ENCODE measurements around the gene DAPK1. TPM values are rescaled to one million over a fixed set of nuclear protein-coding genes. Genes with fewer than 3 reads are reported as not detected.

DAPK1 gene
- total RNA-seq, 4 donors from 2014 or later = 14.5 to 28.3 (median 20.7) TPM

DNA sequence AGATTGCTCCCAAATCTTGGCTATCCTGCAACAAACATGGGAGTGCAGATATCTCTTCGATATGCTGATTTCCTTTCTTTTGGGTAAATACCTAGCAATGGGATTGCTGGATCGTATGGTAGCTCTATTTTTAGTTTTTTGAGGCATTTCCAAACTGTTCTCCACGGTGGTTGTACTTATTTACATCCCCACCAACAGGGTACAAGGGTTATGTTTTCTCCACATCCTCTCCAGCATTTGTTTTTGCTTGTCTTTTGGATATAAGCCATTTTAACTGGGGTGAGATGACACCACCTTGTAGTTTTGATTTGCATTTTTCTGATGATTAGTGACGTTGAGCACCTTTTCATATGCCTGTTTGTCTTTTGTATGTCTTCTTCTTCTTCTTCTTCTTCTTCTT is 248.5 kb downstream of the DAPK1 start:
- in situ Hi-C loops (cut with MboI; ENCODE audit: low pct_ligation_motif_present in 1 of 4, low pct_unique_long_range_greater_than_20kb in 1 of 4, low sequenced_read_pairs in 3 of 4) = no loop called here
- intact Hi-C loops (cut with DNase I; ENCODE audit: low total_unique reads) = no loop called here
- H3K9me3 ChIP-seq = peaks cover 0 to 5% of the 10 kb centered on the region in 2 donors
- no peaks in the 10 kb centered on the region for H3K27me3 ChIP-seq
- no peak overlapping the region for H3K4me3 ChIP-seq
- DNase-seq = no peak
- H3K27ac ChIP-seq = no peak overlapping the region
- H3K4me1 ChIP-seq = no peaks in the 10 kb centered on the region
- 61 to 63% methylated on average over 4 of the region's 4 CpGs for WGBS, 2 donors (ENCODE audit: low coverage in 1 of 2)
- H3K36me3 ChIP-seq = no peaks in the 10 kb centered on the region
- TF ChIP-seq, protein P1, sequence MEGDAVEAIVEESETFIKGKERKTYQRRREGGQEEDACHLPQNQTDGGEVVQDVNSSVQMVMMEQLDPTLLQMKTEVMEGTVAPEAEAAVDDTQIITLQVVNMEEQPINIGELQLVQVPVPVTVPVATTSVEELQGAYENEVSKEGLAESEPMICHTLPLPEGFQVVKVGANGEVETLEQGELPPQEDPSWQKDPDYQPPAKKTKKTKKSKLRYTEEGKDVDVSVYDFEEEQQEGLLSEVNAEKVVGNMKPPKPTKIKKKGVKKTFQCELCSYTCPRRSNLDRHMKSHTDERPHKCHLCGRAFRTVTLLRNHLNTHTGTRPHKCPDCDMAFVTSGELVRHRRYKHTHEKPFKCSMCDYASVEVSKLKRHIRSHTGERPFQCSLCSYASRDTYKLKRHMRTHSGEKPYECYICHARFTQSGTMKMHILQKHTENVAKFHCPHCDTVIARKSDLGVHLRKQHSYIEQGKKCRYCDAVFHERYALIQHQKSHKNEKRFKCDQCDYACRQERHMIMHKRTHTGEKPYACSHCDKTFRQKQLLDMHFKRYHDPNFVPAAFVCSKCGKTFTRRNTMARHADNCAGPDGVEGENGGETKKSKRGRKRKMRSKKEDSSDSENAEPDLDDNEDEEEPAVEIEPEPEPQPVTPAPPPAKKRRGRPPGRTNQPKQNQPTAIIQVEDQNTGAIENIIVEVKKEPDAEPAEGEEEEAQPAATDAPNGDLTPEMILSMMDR (IDR thresholded peaks at IDR 0.05) = no peak
- TF ChIP-seq POLR2A (IDR thresholded peaks at IDR 0.05) (no peak), POLR2AphosphoS5 (IDR thresholded peaks at IDR 0.05) (no peak), EP300 (IDR thresholded peaks at IDR 0.05; ENCODE audit: low read depth) (no peak)

DNA sequence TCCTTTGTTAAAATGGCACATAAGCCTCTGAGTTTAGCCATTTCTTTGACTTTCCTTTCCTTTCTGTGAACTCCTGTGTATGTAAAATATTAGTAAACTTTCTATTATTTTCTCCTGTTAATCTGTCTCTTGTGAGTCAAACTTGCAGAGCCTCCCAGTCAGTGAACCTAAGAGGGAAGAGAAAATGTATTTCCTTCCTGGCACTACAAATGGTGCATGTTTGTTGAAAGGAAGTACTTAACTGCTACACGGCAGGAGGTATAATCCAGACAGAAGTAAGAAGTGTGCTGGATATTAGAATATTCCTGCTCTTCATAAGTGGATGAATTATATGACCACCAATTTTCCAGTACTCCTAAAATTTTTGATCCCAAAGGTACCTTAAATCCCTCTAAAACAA is 251.2 kb downstream of the DAPK1 start:
- no peaks in the 10 kb centered on the region for H3K9me3 ChIP-seq
- no peaks in the 10 kb centered on the region for H3K36me3 ChIP-seq
- TF ChIP-seq POLR2AphosphoS5 (IDR thresholded peaks at IDR 0.05) (no peak), EP300 (IDR thresholded peaks at IDR 0.05; ENCODE audit: low read depth) (no peak), POLR2A (IDR thresholded peaks at IDR 0.05) (no peak)
- TF ChIP-seq, protein P1 (IDR thresholded peaks at IDR 0.05) = no peak
- intact Hi-C loops (cut with DNase I; ENCODE audit: low total_unique reads) (no loop called here), in situ Hi-C loops (cut with MboI; ENCODE audit: low pct_ligation_motif_present in 1 of 4, low pct_unique_long_range_greater_than_20kb in 1 of 4, low sequenced_read_pairs in 3 of 4) (no loop called here)
- 22 to 37% methylated on average over 1 of the region's 1 CpG for WGBS, 2 donors (ENCODE audit: low coverage in 1 of 2)
- H3K27ac ChIP-seq = no peak overlapping the region
- H3K27me3 ChIP-seq = no peaks in the 10 kb centered on the region
- no peaks in the 10 kb centered on the region for H3K4me1 ChIP-seq
- no peak for DNase-seq
- no peak overlapping the region for H3K4me3 ChIP-seq

DNA sequence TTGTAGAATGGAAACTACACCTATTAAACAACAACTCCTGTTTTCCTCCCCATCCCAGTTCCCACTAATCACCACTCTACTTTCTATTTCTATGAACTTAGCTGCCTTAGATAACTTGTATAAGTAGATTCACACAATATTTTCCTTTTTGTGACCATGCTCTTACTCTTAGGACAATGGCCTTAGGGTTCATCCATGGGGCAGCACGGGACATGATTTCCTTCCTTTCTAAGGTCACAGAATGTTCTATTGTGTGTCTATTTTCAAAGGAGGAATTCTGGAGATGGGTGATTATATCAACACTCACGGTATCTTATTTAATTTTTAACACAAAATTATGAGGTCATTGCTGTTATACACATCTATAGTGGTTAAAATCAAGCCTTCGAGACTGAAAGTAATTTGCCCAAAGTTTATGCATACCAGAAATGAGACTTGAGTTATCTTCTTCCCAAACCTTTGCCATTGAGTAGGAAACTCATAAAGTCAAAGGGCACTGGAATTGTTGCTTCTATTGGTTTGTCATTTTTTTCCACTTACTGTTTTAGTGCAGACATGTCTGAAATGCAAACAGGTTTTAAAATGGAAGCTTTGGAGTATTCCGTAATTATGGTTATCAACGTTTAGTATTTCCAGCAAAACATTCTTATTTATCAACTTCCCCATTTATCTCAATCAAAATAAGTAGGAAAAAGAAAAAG is 251.8 kb downstream of the DAPK1 start:
- Histone ChIP-seq H3K36me3 (no peaks in the 10 kb centered on the region), H3K27ac (no peak overlapping the region), H3K9me3 (no peaks in the 10 kb centered on the region), H3K4me3 (no peak overlapping the region), H3K27me3 (no peaks in the 10 kb centered on the region), H3K4me1 (no peaks in the 10 kb centered on the region)
- DNase-seq = no peak
- TF ChIP-seq, protein P1 (IDR thresholded peaks at IDR 0.05) = no peak
- TF ChIP-seq POLR2AphosphoS5 (IDR thresholded peaks at IDR 0.05) = no peak
- TF ChIP-seq POLR2A (IDR thresholded peaks at IDR 0.05) = no peak
- TF ChIP-seq EP300 (IDR thresholded peaks at IDR 0.05; ENCODE audit: low read depth) = no peak
- in situ Hi-C loops (cut with MboI; ENCODE audit: low pct_ligation_motif_present in 1 of 4, low pct_unique_long_range_greater_than_20kb in 1 of 4, low sequenced_read_pairs in 3 of 4) = no loop called here
- intact Hi-C loops (cut with DNase I; ENCODE audit: low total_unique reads) = no loop called here
- WGBS, 2 donors (ENCODE audit: low coverage in 1 of 2) = 60 to 64% methylated on average over 5 of the region's 5 CpGs

DNA sequence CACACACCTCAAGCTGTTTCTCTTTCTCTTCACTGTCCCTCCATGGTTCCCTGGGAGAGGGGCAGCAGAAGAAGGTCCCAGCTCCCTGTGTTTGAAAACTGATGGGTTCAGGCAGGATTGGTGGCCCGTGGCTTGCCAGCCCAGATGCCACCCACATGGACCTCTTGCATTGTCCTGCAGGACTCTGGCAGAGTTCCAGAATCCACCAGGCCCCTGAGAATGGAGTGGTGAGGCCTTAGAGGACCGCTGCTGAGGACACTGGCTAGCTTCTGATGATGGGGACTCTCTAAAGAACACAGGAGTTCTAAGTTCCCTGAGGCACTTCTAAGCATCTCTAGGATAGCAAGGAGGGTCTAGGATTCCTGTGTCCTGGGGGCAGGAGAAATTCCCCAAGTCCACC is 253.1 kb downstream of the DAPK1 start:
- WGBS, 2 donors (ENCODE audit: low coverage in 1 of 2) = 51% methylated on average over 2 of the region's 2 CpGs; no CpG with 5 or more reads in 1 of the 2 donors
- no peaks in the 10 kb centered on the region for H3K4me1 ChIP-seq
- in situ Hi-C loops (cut with MboI; ENCODE audit: low pct_ligation_motif_present in 1 of 4, low pct_unique_long_range_greater_than_20kb in 1 of 4, low sequenced_read_pairs in 3 of 4) = no loop called here
- no peaks in the 10 kb centered on the region for H3K9me3 ChIP-seq
- DNase-seq = no peak
- H3K36me3 ChIP-seq = no peaks in the 10 kb centered on the region
- no peak overlapping the region for H3K4me3 ChIP-seq
- no peak overlapping the region for H3K27ac ChIP-seq
- intact Hi-C loops (cut with DNase I; ENCODE audit: low total_unique reads) = no loop called here
- H3K27me3 ChIP-seq = no peaks in the 10 kb centered on the region
- TF ChIP-seq POLR2A (IDR thresholded peaks at IDR 0.05) (no peak), EP300 (IDR thresholded peaks at IDR 0.05; ENCODE audit: low read depth) (no peak), POLR2AphosphoS5 (IDR thresholded peaks at IDR 0.05) (no peak)
- TF ChIP-seq, protein P1 (IDR thresholded peaks at IDR 0.05) = no peak

All from transverse colon (tissue), 4 donors.